Activated T-cell treated with anti-CD3 and anti-CD28 coated beads, Interleukin-2, amount 50 U/mL, for 48 hours (primary cell): ENCODE results near the gene MLPH.

Source experiments
- DNase-seq, 2 experiments: peaks; one replicate each; pipeline ENCODE4 v3.0.0-alpha.2; 2020

The MLPH gene

GRCh38 chr2:237527233-237527632, 40.2 kb downstream of the MLPH start:
- DNase-seq, result no peak

- no peak for DNase-seq
Observed at GRCh38 chr2:237527766-237528165, 40.7 kb downstream of the MLPH start.

GRCh38 chr2:237529452-237530402, 42.7 kb downstream of the MLPH start:
- no peak for DNase-seq

GRCh38 chr2:237530472-237531433, 43.7 kb downstream of the MLPH start:
- DNase-seq, result no peak

- no peak for DNase-seq
Observed at GRCh38 chr2:237532160-237532559, 45.1 kb downstream of the MLPH start.

- no peak for DNase-seq
Observed at GRCh38 chr2:237533668-237534161, 46.7 kb downstream of the MLPH start.

- DNase-seq, result no peak
Observed at GRCh38 chr2:237534380-237534779, 47.3 kb downstream of the MLPH start.

GRCh38 chr2:237535385-237536082, 48.5 kb downstream of the MLPH start:
- no peak for DNase-seq

GRCh38 chr2:237536083-237536415, 49.0 kb downstream of the MLPH start:
- DNase-seq, result no peak

- DNase-seq, result no peak
Observed at GRCh38 chr2:237536617-237537016, 49.6 kb downstream of the MLPH start.

GRCh38 chr2:237538001-237538720, 51.1 kb downstream of the MLPH start:
- no peak for DNase-seq

- no peak for DNase-seq
Observed at GRCh38 chr2:237538901-237539300, 51.9 kb downstream of the MLPH start.

GRCh38 chr2:237539681-237540080, 52.6 kb downstream of the MLPH start:
- no peak for DNase-seq

GRCh38 chr2:237540223-237540775, 53.2 kb downstream of the MLPH start:
- no peak for DNase-seq

- DNase-seq, result no peak
Observed at GRCh38 chr2:237540823-237541222, 53.8 kb downstream of the MLPH start.

- no peak for DNase-seq
Observed at GRCh38 chr2:237541243-237541642, 54.2 kb downstream of the MLPH start.

- DNase-seq, result no peak
Observed at GRCh38 chr2:237542001-237542704, 55.1 kb downstream of the MLPH start.

- no peak for DNase-seq
Observed at GRCh38 chr2:237546040-237546875, 59.2 kb downstream of the MLPH start.

- DNase-seq, result no peak
Observed at GRCh38 chr2:237546876-237547395, 59.9 kb downstream of the MLPH start.

GRCh38 chr2:237547841-237548416, 60.9 kb downstream of the MLPH start:
- DNase-seq, result no peak
